Left ventricle myocardium inferior (tissue), 1 donor: ENCODE data around the gene C1QTNF1. TPM values are rescaled to one million over a fixed set of nuclear protein-coding genes. Genes with fewer than 3 reads are reported as not detected.

Source experiments
- DNase-seq: peaks from one replicate; pipeline ENCODE4 v3.0.0-alpha.2; 2020
- H3K27ac ChIP-seq: fragments of 200-600 bp; replicated peaks from 2 replicates; pipeline ENCODE4 v1.8.0; 2021
- H3K27me3 ChIP-seq: fragments of 200-600 bp; 2 replicates; pipeline ENCODE4 v1.8.0; 2021; ENCODE audit warnings: low read depth
- H3K36me3 ChIP-seq: fragments of 200-600 bp; 2 replicates; pipeline ENCODE4 v1.8.0; 2021
- H3K4me1 ChIP-seq: fragments of 200-600 bp; 2 replicates; pipeline ENCODE4 v1.8.0; 2021
- H3K4me3 ChIP-seq: fragments of 200-600 bp; 2 replicates; pipeline ENCODE4 v1.8.0; 2021; ENCODE audit warnings: mild to moderate bottlenecking, moderate library complexity
- H3K9me3 ChIP-seq: fragments of 200-600 bp; replicated peaks from 2 replicates; pipeline ENCODE4 v1.8.0; 2021
- intact Hi-C: fragments of 100-400 bp; cut with micrococcal nuclease; formaldehyde crosslinking; loops from one replicate; pipeline ENCODE4 v1.11.0; 2022
- total RNA-seq: library from RNA; stranded (reverse); fragmentation: NEBNext Ultra II Directional; extraction: Animal tissue kit (Norgen Biotek cat#: 25700); gene quantifications from one replicate; pipeline ENCODE4 v1.2.1, GENCODE V29; 2021
- TF ChIP-seq, protein P1 (sequence below): fragments of 200-600 bp; IDR thresholded peaks from 2 replicates; pipeline ENCODE4 v1.8.0; 2021; ENCODE audit warnings: antibody characterized with exemption, mild to moderate bottlenecking, borderline replicate concordance
- donor health status: DM: no; HTN: yes; CAD: no; lungs with severe emphysema.

The C1QTNF1 gene
- total RNA-seq, 1 donor from 2014 or later = 146 TPM

GRCh38 chr17:79080761-79081290, 56.9 kb downstream of the C1QTNF1 start:
- TF ChIP-seq, protein P1, sequence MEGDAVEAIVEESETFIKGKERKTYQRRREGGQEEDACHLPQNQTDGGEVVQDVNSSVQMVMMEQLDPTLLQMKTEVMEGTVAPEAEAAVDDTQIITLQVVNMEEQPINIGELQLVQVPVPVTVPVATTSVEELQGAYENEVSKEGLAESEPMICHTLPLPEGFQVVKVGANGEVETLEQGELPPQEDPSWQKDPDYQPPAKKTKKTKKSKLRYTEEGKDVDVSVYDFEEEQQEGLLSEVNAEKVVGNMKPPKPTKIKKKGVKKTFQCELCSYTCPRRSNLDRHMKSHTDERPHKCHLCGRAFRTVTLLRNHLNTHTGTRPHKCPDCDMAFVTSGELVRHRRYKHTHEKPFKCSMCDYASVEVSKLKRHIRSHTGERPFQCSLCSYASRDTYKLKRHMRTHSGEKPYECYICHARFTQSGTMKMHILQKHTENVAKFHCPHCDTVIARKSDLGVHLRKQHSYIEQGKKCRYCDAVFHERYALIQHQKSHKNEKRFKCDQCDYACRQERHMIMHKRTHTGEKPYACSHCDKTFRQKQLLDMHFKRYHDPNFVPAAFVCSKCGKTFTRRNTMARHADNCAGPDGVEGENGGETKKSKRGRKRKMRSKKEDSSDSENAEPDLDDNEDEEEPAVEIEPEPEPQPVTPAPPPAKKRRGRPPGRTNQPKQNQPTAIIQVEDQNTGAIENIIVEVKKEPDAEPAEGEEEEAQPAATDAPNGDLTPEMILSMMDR = no peak
- Histone ChIP-seq H3K36me3 (peaks cover 84% of the 10 kb centered on the region), H3K27me3 (no peaks in the 10 kb centered on the region), H3K4me3 (no peak overlapping the region), H3K9me3 (no peaks in the 10 kb centered on the region), H3K4me1 (peaks cover 49% of the 10 kb centered on the region), H3K27ac (no peak overlapping the region)
- intact Hi-C loops = no loop called here
- DNase-seq = no peak

DNA sequence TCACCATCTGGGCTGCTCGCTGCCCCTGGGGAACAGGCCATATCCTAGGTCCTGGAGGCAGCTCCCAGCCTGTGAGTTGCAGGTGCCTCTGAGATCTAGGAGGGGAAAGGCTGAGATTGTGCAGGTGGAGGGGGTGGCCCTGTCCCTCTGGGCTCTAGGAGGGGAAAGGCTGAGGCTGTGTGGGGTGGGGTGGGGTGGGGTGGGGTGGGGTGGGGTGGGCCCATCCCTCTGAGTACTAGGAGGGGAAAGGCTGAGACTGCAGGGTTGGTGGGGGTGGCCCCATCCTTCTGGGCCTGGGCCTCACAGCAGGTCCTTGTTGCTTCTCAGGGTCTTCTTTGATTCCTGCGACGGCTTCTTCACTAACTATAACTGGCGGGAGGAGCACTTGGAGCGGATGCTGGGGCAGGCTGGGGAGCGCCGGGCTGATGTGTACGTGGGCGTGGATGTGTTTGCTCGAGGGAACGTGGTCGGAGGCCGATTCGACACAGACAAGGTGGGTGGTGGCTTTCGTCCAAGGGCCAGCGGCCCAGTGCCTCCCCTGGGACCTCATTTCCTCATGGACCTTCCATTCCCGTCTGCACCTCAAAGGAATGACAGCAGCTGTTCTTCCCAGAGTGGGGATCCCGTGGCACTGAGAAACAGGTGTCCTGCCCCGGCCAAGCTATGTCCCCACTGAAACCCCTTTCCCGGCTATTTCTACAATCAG, 57.8 kb downstream of the C1QTNF1 start:
- no peak overlapping the region for H3K4me3 ChIP-seq
- DNase-seq = peak; percentile 41
- H3K4me1 ChIP-seq = peaks cover 40% of the 10 kb centered on the region
- H3K27ac ChIP-seq = peak overlapping the region; percentile 9
- H3K27me3 ChIP-seq = no peaks in the 10 kb centered on the region
- intact Hi-C loops = no loop called here
- TF ChIP-seq, protein P1 = no peak
- peaks cover 93% of the 10 kb centered on the region for H3K36me3 ChIP-seq
- no peaks in the 10 kb centered on the region for H3K9me3 ChIP-seq

GRCh38 chr17:79082311-79083190, 58.6 kb downstream of the C1QTNF1 start:
- TF ChIP-seq, protein P1 = peak; percentile 85
- intact Hi-C loops = no loop called here
- DNase-seq = peak; percentile 43

GRCh38 chr17:79083191-79083971, 59.4 kb downstream of the C1QTNF1 start:
- intact Hi-C loops = no loop called here
- H3K36me3 ChIP-seq = peaks cover 89% of the 10 kb centered on the region
- H3K4me3 ChIP-seq = no peak overlapping the region
- H3K4me1 ChIP-seq = peaks cover 26% of the 10 kb centered on the region
- no peak for DNase-seq
- no peaks in the 10 kb centered on the region for H3K9me3 ChIP-seq
- TF ChIP-seq, protein P1 = no peak
- no peaks in the 10 kb centered on the region for H3K27me3 ChIP-seq
- H3K27ac ChIP-seq = no peak overlapping the region

More at GRCh38 chr17:79082311-79083190, 58.6 kb downstream of the C1QTNF1 start:
- Histone ChIP-seq H3K9me3 (no peaks in the 10 kb centered on the region), H3K4me3 (no peak overlapping the region), H3K27me3 (no peaks in the 10 kb centered on the region), H3K27ac (peak overlapping the region; percentile 9), H3K4me1 (peaks cover 32% of the 10 kb centered on the region), H3K36me3 (peaks cover 97% of the 10 kb centered on the region)
